Parathyroid adenoma (tissue), 2 donors: ENCODE results near the gene STAG2.

Experiments
- H2AFZ ChIP-seq: fragments of 300-600 bp; sonication (generic); one replicate; pipeline ENCODE4 v1.7.0; 2017; ENCODE audit warnings: antibody characterized with exemption, mild to moderate bottlenecking
- H3K27ac ChIP-seq: fragments of 300-600 bp; sonication (generic); one replicate; pipeline ENCODE4 v1.7.0; 2017
- H3K27me3 ChIP-seq: fragments of 300-600 bp; sonication (generic); one replicate; pipeline ENCODE4 v1.7.0; 2017; ENCODE audit warnings: low read length; ENCODE audit not compliant: control insufficient read depth, insufficient read depth
- H3K36me3 ChIP-seq: fragments of 300-600 bp; sonication (generic); one replicate; pipeline ENCODE4 v1.7.0; 2017; ENCODE audit warnings: low read length; ENCODE audit not compliant: control insufficient read depth, insufficient read depth
- H3K4me1 ChIP-seq: fragments of 300-600 bp; sonication (generic); one replicate; pipeline ENCODE4 v1.7.0; 2017; ENCODE audit warnings: control low read depth
- H3K4me2 ChIP-seq: fragments of 300-600 bp; sonication (generic); one replicate; pipeline ENCODE4 v1.7.0; 2017; ENCODE audit warnings: low read length
- H3K4me3 ChIP-seq: fragments of 300-600 bp; sonication (generic); one replicate; pipeline ENCODE4 v1.7.0; 2017; ENCODE audit warnings: low read depth, low read length
- H3K79me2 ChIP-seq: fragments of 300-600 bp; sonication (generic); one replicate; pipeline ENCODE4 v1.7.0; 2017; ENCODE audit warnings: control low read depth
- H3K9ac ChIP-seq: fragments of 300-600 bp; sonication (generic); one replicate; pipeline ENCODE4 v1.7.0; 2017; ENCODE audit warnings: mild to moderate bottlenecking
- H3K9me3 ChIP-seq: fragments of 300-600 bp; sonication (generic); one replicate; pipeline ENCODE4 v1.7.0; 2017; ENCODE audit warnings: low read length; ENCODE audit not compliant: control insufficient read depth
- CTCF ChIP-seq: fragments of 300-600 bp; sonication (generic); IDR thresholded peaks from one replicate; pipeline ENCODE4 v1.7.0; 2017; ENCODE audit warnings: antibody characterized with exemption, mild to moderate bottlenecking
- donor health status: primary hyperparathyroidism.

Gene STAG2

DNA sequence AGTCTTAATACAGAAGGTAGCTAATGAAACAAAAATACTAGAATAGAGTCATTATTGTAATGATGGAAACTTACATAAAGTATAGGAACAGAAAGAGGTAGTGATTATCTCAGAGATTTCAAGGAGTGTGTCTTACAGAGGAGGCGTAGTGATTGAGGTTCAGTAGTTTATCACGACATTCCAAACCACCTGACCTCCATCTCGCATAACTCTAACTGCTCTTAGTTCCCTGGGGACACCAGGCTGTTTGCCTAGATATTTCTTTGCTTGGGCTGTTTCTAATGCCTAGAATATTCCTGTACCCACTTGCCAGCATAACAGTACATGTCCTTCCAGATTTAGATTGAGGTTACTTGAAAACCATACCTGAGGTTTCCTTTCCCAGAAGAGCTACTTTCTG is 29.1 kb downstream of the STAG2 start:
- H3K27ac ChIP-seq: no peak overlapping the region
- H3K9ac ChIP-seq: no peak overlapping the region
- H3K4me3 ChIP-seq: no peak overlapping the region

GRCh38 chrX:123993326-123993725 is 31.8 kb downstream of the STAG2 start:
- Histone ChIP-seq H3K4me2 (no peak overlapping the region), H3K9ac (no peak overlapping the region), H3K4me1 (no peaks in the 10 kb centered on the region), H3K79me2 (peaks cover 40% of the 10 kb centered on the region), H3K27me3 (no peaks in the 10 kb centered on the region), H2AFZ (no peak overlapping the region), H3K4me3 (no peak overlapping the region), H3K27ac (no peak overlapping the region), H3K36me3 (no peaks in the 10 kb centered on the region), H3K9me3 (no peaks in the 10 kb centered on the region)
- TF ChIP-seq CTCF: no peak

More for the DNA sequence above, 29.1 kb downstream of the STAG2 start:
- Histone ChIP-seq H3K4me1 (peaks cover 3% of the 10 kb centered on the region), H3K79me2 (peaks cover 38% of the 10 kb centered on the region), H3K27me3 (no peaks in the 10 kb centered on the region), H3K9me3 (no peaks in the 10 kb centered on the region), H2AFZ (no peak overlapping the region), H3K4me2 (no peak overlapping the region), H3K36me3 (no peaks in the 10 kb centered on the region)
- TF ChIP-seq CTCF: no peak

DNA sequence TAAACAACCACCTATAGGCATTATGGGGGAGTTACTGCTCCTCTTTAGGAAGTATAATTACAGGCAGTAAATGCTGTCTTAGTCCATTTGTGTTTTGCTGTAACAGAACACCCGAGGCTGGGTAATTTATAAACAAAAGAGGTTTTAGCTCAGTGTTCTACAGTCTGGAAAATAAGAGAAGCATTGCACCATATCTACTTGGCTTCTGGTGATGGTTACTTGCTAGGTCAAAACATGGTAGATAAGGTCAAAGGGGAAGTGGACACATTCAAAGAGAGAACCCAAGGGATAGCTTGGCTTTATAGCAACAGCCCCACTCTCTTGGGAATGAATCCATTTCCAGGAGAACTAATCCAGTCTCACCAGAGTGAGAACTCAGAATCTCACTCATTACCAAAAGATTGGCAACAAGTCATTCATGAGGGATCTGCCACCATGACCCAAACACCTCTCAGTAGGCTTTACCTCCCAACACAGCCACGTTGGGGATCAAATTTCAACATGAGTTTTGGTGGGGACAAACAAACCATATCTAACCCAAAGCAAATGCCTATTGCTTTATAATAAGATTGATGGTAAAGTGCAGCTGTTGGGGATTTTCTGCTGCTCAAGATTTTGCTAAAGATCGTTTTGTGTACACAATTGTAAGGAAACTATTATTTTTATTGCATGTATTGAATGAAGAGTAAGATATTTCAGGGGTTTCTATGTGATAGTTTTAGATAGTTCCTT is 32.6 kb downstream of the STAG2 start:
- no peak overlapping the region for H3K4me3 ChIP-seq
- no peak overlapping the region for H3K27ac ChIP-seq
- H3K4me1 ChIP-seq: no peaks in the 10 kb centered on the region
- H2AFZ ChIP-seq: no peak overlapping the region
- TF ChIP-seq CTCF: no peak
- peaks cover 42% of the 10 kb centered on the region for H3K79me2 ChIP-seq
- no peaks in the 10 kb centered on the region for H3K36me3 ChIP-seq
- no peaks in the 10 kb centered on the region for H3K9me3 ChIP-seq
- H3K9ac ChIP-seq: no peak overlapping the region
- H3K27me3 ChIP-seq: no peaks in the 10 kb centered on the region
- H3K4me2 ChIP-seq: no peak overlapping the region

- Histone ChIP-seq H3K27ac (no peak overlapping the region), H3K4me3 (no peak overlapping the region), H3K9ac (no peak overlapping the region), H3K36me3 (no peaks in the 10 kb centered on the region), H3K27me3 (no peaks in the 10 kb centered on the region), H3K4me1 (no peaks in the 10 kb centered on the region), H3K9me3 (no peaks in the 10 kb centered on the region), H2AFZ (no peak overlapping the region), H3K79me2 (peaks cover 47% of the 10 kb centered on the region), H3K4me2 (no peak overlapping the region)
- TF ChIP-seq CTCF: no peak
Observed at GRCh38 chrX:123994730-123995129, 33.2 kb downstream of the STAG2 start.

- no peak overlapping the region for H3K9ac ChIP-seq
- no peak overlapping the region for H3K4me2 ChIP-seq
- no peaks in the 10 kb centered on the region for H3K9me3 ChIP-seq
- H3K27ac ChIP-seq: no peak overlapping the region
- H3K4me3 ChIP-seq: no peak overlapping the region
- H3K36me3 ChIP-seq: no peaks in the 10 kb centered on the region
- H3K79me2 ChIP-seq: peaks cover 49% of the 10 kb centered on the region
- no peak overlapping the region for H2AFZ ChIP-seq
- no peak for TF ChIP-seq CTCF
- no peaks in the 10 kb centered on the region for H3K27me3 ChIP-seq
- no peaks in the 10 kb centered on the region for H3K4me1 ChIP-seq
Observed at GRCh38 chrX:124001581-124001980, 40.1 kb downstream of the STAG2 start.
